ENCODE data around the gene GRHPR.

DNA sequence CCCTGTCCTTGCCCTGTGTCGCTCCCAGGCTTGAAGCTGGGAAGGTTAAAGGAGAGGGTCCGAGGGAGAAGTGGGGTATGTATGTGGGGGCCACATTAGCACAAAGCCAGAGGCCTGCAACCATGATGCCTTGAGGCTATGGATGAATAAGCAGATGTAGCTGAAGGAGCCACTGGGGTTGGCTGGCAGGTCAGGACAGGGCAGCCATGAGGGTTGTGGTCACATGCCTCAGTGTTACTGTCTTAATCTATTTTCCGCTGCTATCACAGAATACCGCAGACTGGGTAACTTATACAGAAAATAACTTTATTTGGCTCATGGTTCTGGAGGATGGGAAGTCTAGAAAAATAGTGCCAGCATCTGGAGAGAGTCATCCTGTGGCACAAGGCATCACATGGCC is 9.2 kb upstream of the GRHPR start:
- TF ChIP-seq CHD2 (IDR thresholded peaks at IDR 0.05; ENCODE audit: borderline replicate concordance, low read depth, low read length) (no peak), CEBPB (IDR thresholded peaks at IDR 0.05; ENCODE audit: borderline replicate concordance in 1 of 2, low read depth in 2 of 2, low read length in 2 of 2) (no peak), POLR2AphosphoS5 (IDR thresholded peaks at IDR 0.05; ENCODE audit: low read length) (no peak), CBX5 (IDR thresholded peaks at IDR 0.05; ENCODE audit: low read depth) (no peak)
- TF ChIP-seq, protein P1, sequence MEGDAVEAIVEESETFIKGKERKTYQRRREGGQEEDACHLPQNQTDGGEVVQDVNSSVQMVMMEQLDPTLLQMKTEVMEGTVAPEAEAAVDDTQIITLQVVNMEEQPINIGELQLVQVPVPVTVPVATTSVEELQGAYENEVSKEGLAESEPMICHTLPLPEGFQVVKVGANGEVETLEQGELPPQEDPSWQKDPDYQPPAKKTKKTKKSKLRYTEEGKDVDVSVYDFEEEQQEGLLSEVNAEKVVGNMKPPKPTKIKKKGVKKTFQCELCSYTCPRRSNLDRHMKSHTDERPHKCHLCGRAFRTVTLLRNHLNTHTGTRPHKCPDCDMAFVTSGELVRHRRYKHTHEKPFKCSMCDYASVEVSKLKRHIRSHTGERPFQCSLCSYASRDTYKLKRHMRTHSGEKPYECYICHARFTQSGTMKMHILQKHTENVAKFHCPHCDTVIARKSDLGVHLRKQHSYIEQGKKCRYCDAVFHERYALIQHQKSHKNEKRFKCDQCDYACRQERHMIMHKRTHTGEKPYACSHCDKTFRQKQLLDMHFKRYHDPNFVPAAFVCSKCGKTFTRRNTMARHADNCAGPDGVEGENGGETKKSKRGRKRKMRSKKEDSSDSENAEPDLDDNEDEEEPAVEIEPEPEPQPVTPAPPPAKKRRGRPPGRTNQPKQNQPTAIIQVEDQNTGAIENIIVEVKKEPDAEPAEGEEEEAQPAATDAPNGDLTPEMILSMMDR (IDR thresholded peaks at IDR 0.05 in 2 of 3, conservative IDR thresholded peaks at IDR 0.05 in 1 of 3; ENCODE audit: control insufficient read depth in 2 of 3, extremely low read depth in 1 of 3, insufficient read depth in 1 of 3, low read depth in 3 of 3, low read length in 3 of 3) = no peak

All from GM12878 (cell line).